Breast epithelium (tissue), 4 donors: ENCODE measurements around the gene CYP2D6. TPM values are rescaled to one million over a fixed set of nuclear protein-coding genes. Genes with fewer than 3 reads are reported as not detected.
A peak's percentile ranks its signal among the peaks of the same experiment; 100 is the strongest.

Source experiments
- DNase-seq, 2 donors: peaks; one replicate each; pipeline ENCODE4 v3.0.0-alpha.2; 2019; ENCODE audit warnings: low spot score in 2 of 2
- H3K27ac ChIP-seq, 2 donors: fragments of 200-600 bp; sonication (generic) in 1 of 2; one replicate each; pipeline ENCODE4 v1.5.1; 2016 to 2019; ENCODE audit warnings: mild to moderate bottlenecking in 1 of 2
- H3K27me3 ChIP-seq, 2 donors: fragments of 200-600 bp; sonication (generic) in 1 of 2; one replicate each; pipeline versions ENCODE4 v1.5.1 to v1.6.0; 2017 to 2019; ENCODE audit warnings: control low read depth in 1 of 2, mild to moderate bottlenecking in 1 of 2
- H3K36me3 ChIP-seq: fragments of 200-600 bp; one replicate; pipeline ENCODE4 v1.5.1; 2019
- H3K4me1 ChIP-seq, 2 donors: fragments of 200-600 bp; sonication (generic); one replicate each; pipeline ENCODE4 v1.5.1; 2016 to 2019; ENCODE audit warnings: control low read depth in 1 of 2
- H3K4me3 ChIP-seq, 3 donors: fragments of 200-600 bp; sonication (generic); 1 replicate in 2 of 3; 2 replicates in 1 of 3; pipeline ENCODE4 v1.5.1; 2016 to 2019; ENCODE audit warnings: mild to moderate bottlenecking in 3 of 3, moderate library complexity in 2 of 3
- H3K9me3 ChIP-seq, 2 donors: fragments of 200-600 bp; sonication (generic) in 1 of 2; one replicate each; pipeline ENCODE4 v1.5.1; 2016 to 2019; ENCODE audit warnings: control low read depth in 1 of 2
- CTCF ChIP-seq, 3 donors: fragments of 450-650 bp; IDR thresholded peaks; one replicate each; pipeline ENCODE4 v1.5.1; 2016 to 2017; ENCODE audit warnings: antibody characterized with exemption in 3 of 3, mild to moderate bottlenecking in 3 of 3, moderate library complexity in 3 of 3
- POLR2A ChIP-seq: fragments of 450-650 bp; IDR thresholded peaks from one replicate; pipeline ENCODE4 v1.6.1; 2016; ENCODE audit warnings: antibody characterized with exemption, mild to moderate bottlenecking, moderate library complexity
- POLR2AphosphoS5 ChIP-seq, 3 donors: sonication (generic); formaldehyde crosslinking; IDR thresholded peaks; one replicate each; pipeline ENCODE4 v1.6.1; 2017; ENCODE audit warnings: antibody characterized with exemption in 3 of 3
- intact Hi-C: fragments of 100-400 bp; cut with DNase I; formaldehyde crosslinking; loops from one replicate; pipeline ENCODE4 v1.15.1; 2023; ENCODE audit warnings: low total_unique reads
- total RNA-seq, 3 donors: library from RNA; depleted of rRNA; stranded (reverse); fragments of >200 nt; gene quantifications; one replicate each; pipeline ENCODE4 v1.1.0, GENCODE V29; 2016

CYP2D6 gene
- total RNA-seq, 3 donors from 2014 or later = 0.16 to 2.0 (median 0.73) TPM

- no peak overlapping the region for H3K4me3 ChIP-seq
- H3K36me3 ChIP-seq = no peaks in the 10 kb centered on the region
- H3K27ac ChIP-seq = no peak overlapping the region
- intact Hi-C loops = no loop called here
- H3K4me1 ChIP-seq = peaks cover 0 to 8% of the 10 kb centered on the region in 2 donors
- TF ChIP-seq POLR2AphosphoS5 (IDR thresholded peaks at IDR 0.05) (no peak), CTCF (IDR thresholded peaks at IDR 0.05) (no peak), POLR2A (no peak)
- H3K9me3 ChIP-seq = no peaks in the 10 kb centered on the region
- no peak for DNase-seq
- no peaks in the 10 kb centered on the region for H3K27me3 ChIP-seq
These were observed 40.3 kb upstream of the CYP2D6 start for GRCh38 chr22:42170946-42171345.

- no peak overlapping the region for H3K27ac ChIP-seq
- H3K4me3 ChIP-seq = no peak overlapping the region
- DNase-seq = peak in 1 of 2 donors; percentile 43
- TF ChIP-seq POLR2A = no peak
- TF ChIP-seq CTCF (IDR thresholded peaks at IDR 0.05) = peak; percentile 23 to 87 (median 82)
- peak in 1 of 3 donors; percentile 31 for TF ChIP-seq POLR2AphosphoS5 (IDR thresholded peaks at IDR 0.05)
- intact Hi-C loops = loop anchor here (10.0 kb wide), 1 partner anchor 266 kb away; the partner anchor contains the start of gene NFAM1
- H3K4me1 ChIP-seq = peaks cover 0 to 8% of the 10 kb centered on the region in 2 donors
- no peaks in the 10 kb centered on the region for H3K36me3 ChIP-seq
- no peaks in the 10 kb centered on the region for H3K9me3 ChIP-seq
- H3K27me3 ChIP-seq = no peaks in the 10 kb centered on the region
These were observed 38.5 kb upstream of the CYP2D6 start for GRCh38 chr22:42169055-42169469.

- Histone ChIP-seq H3K36me3 (no peaks in the 10 kb centered on the region), H3K4me1 (peaks cover 0 to 8% of the 10 kb centered on the region in 2 donors), H3K27ac (no peak overlapping the region), H3K27me3 (no peaks in the 10 kb centered on the region), H3K4me3 (no peak overlapping the region), H3K9me3 (no peaks in the 10 kb centered on the region)
- TF ChIP-seq POLR2A (no peak), POLR2AphosphoS5 (IDR thresholded peaks at IDR 0.05) (no peak), CTCF (IDR thresholded peaks at IDR 0.05) (no peak)
- DNase-seq = no peak
- intact Hi-C loops = loop anchor here (10.0 kb wide), 1 partner anchor 266 kb away; the partner anchor contains the start of gene NFAM1
These were observed 37.9 kb upstream of the CYP2D6 start for GRCh38 chr22:42168476-42168875.

GRCh38 chr22:42167066-42167465, 36.5 kb upstream of the CYP2D6 start:
- no peaks in the 10 kb centered on the region for H3K27me3 ChIP-seq
- no peaks in the 10 kb centered on the region for H3K36me3 ChIP-seq
- intact Hi-C loops = loop anchor here (10.0 kb wide), 1 partner anchor 268 kb away; the partner anchor contains the start of gene NFAM1
- H3K4me3 ChIP-seq = no peak overlapping the region
- no peaks in the 10 kb centered on the region for H3K9me3 ChIP-seq
- H3K4me1 ChIP-seq = peaks cover 0 to 8% of the 10 kb centered on the region in 2 donors
- no peak for DNase-seq
- H3K27ac ChIP-seq = no peak overlapping the region
- TF ChIP-seq CTCF (IDR thresholded peaks at IDR 0.05) = no peak

- intact Hi-C loops = loop anchor here (10.0 kb wide), 1 partner anchor 270 kb away; the partner anchor contains the start of gene NFAM1
- DNase-seq = no peak
- no peaks in the 10 kb centered on the region for H3K36me3 ChIP-seq
These were observed 34.3 kb upstream of the CYP2D6 start for GRCh38 chr22:42164901-42165300.

More at GRCh38 chr22:42164901-42165300, 34.3 kb upstream of the CYP2D6 start:
- TF ChIP-seq POLR2AphosphoS5 (IDR thresholded peaks at IDR 0.05) (no peak), CTCF (IDR thresholded peaks at IDR 0.05) (no peak), POLR2A (no peak)
- Histone ChIP-seq H3K4me3 (no peak overlapping the region), H3K27ac (no peak overlapping the region), H3K4me1 (no peaks in the 10 kb centered on the region), H3K9me3 (no peaks in the 10 kb centered on the region), H3K27me3 (no peaks in the 10 kb centered on the region)
